HG03558 (cell line): ENCODE results near the gene DNAH11.

Source experiments
- ATAC-seq: cut with Tn5 transposase; IDR thresholded peaks from one replicate; pipeline ENCODE4 v1.9.1; 2021; ENCODE audit warnings: moderate number of reproducible peaks; ENCODE audit not compliant: unreplicated experiment; ENCODE audit errors: extremely low read depth

DNAH11 gene

GRCh38 chr7:21757537-21758282 is 214.9 kb downstream of the DNAH11 start:
- ATAC-seq = no peak

- ATAC-seq = no peak
These were observed 215.4 kb downstream of the DNAH11 start for GRCh38 chr7:21758286-21758685.

- no peak for ATAC-seq
These were observed 219.6 kb downstream of the DNAH11 start for GRCh38 chr7:21762469-21762868.

- no peak for ATAC-seq
These were observed 221.0 kb downstream of the DNAH11 start for GRCh38 chr7:21763818-21764217.

- no peak for ATAC-seq
These were observed 223.4 kb downstream of the DNAH11 start for GRCh38 chr7:21766218-21766617.

- ATAC-seq = peak; percentile 74
These were observed 224.6 kb downstream of the DNAH11 start for GRCh38 chr7:21767300-21767900.

GRCh38 chr7:21768279-21768678 is 225.4 kb downstream of the DNAH11 start:
- no peak for ATAC-seq

GRCh38 chr7:21771266-21771665 is 228.4 kb downstream of the DNAH11 start:
- ATAC-seq = no peak

GRCh38 chr7:21771906-21772610 is 229.2 kb downstream of the DNAH11 start:
- ATAC-seq = no peak

- no peak for ATAC-seq
These were observed 230.5 kb downstream of the DNAH11 start for GRCh38 chr7:21773326-21773725.

- ATAC-seq = no peak
These were observed 235.1 kb downstream of the DNAH11 start for GRCh38 chr7:21777921-21778320.

- no peak for ATAC-seq
These were observed 236.1 kb downstream of the DNAH11 start for GRCh38 chr7:21778953-21779352.

GRCh38 chr7:21782996-21783395 is 240.2 kb downstream of the DNAH11 start:
- ATAC-seq = no peak

GRCh38 chr7:21784989-21785388 is 242.2 kb downstream of the DNAH11 start:
- ATAC-seq = no peak

- no peak for ATAC-seq
These were observed 263.0 kb downstream of the DNAH11 start for GRCh38 chr7:21805791-21806190.

GRCh38 chr7:21806388-21806787 is 263.5 kb downstream of the DNAH11 start:
- no peak for ATAC-seq

GRCh38 chr7:21819048-21819447 is 276.2 kb downstream of the DNAH11 start:
- no peak for ATAC-seq

- ATAC-seq = no peak
These were observed 286.0 kb downstream of the DNAH11 start for GRCh38 chr7:21828841-21829240.

- ATAC-seq = no peak
These were observed 286.9 kb downstream of the DNAH11 start for GRCh38 chr7:21829731-21830130.

GRCh38 chr7:21844742-21845141 is 301.9 kb downstream of the DNAH11 start:
- no peak for ATAC-seq

GRCh38 chr7:21850531-21851285 is 307.9 kb downstream of the DNAH11 start:
- ATAC-seq = no peak
